Renal pelvis (tissue), 12 donors: ENCODE results near the gene LPAR3. TPM values are rescaled to one million over a fixed set of nuclear protein-coding genes. Genes with fewer than 3 reads are reported as not detected.
A peak's percentile ranks its signal among the peaks of the same experiment; 100 is the strongest.
"Not testable (repeated sequence)": the region's sequence is repeated elsewhere in the genome, so short reads cannot be mapped to it uniquely, and the experiment has no call there.

Experiments used
- DNase-seq: peaks from one replicate; pipeline ENCODE4 v3.0.0-alpha.2; 2013
- long read RNA-seq, 16 experiments: transcript quantifications; one replicate each; lab custom pipeline, GENCODE V29; 2026
- polyA plus RNA-seq, 3 donors: library from polyadenylated mRNA; unstranded; fragments of 120-200 nt; gene quantifications; one replicate each; pipeline ENCODE4 v1.2.1, GENCODE V29; 2013; ENCODE audit not compliant: insufficient read length in 3 of 3

The LPAR3 gene
- polyA plus RNA-seq, result 1 to 10 TPM in 2 of 3 donors, under 1 TPM in 1; 0.87 to 2.4 (median 1.2) TPM
- long read RNA-seq, donor 1, result 0 reads
- long read RNA-seq, donor 2, partial matches to known transcripts, result 0 of 1 reads
- long read RNA-seq, donor 2, other reads (novel, unspliced or antisense), result 0 of 1 reads
- long read RNA-seq, donor 3, result 0 reads
- long read RNA-seq, donor 4, partial matches to known transcripts, result 0 of 1 reads
- long read RNA-seq, donor 4, other reads (novel, unspliced or antisense), result 0 of 1 reads
- long read RNA-seq, donor 5, result 0 reads
- long read RNA-seq, donor 6, partial matches to known transcripts, result 0 of 2 reads
- long read RNA-seq, donor 6, other reads (novel, unspliced or antisense), result 0 of 2 reads
- long read RNA-seq, donor 7, result 0 reads
- long read RNA-seq, donor 8, result 0 reads
- long read RNA-seq, donor 9, result 0 reads
- long read RNA-seq, donor 10, partial matches to known transcripts, result 0 of 1 reads
- long read RNA-seq, donor 10, other reads (novel, unspliced or antisense), result 0 of 1 reads
- long read RNA-seq, donor 11, result 0 reads
- long read RNA-seq, donor 12, result 0 reads
- long read RNA-seq, donor 13, partial matches to known transcripts, result 0 of 1 reads
- long read RNA-seq, donor 13, other reads (novel, unspliced or antisense), result 0 of 1 reads
- long read RNA-seq, donor 14, result 0 reads
- long read RNA-seq, donor 15, partial matches to known transcripts, result 0 of 1 reads
- long read RNA-seq, donor 15, other reads (novel, unspliced or antisense), result 0 of 1 reads
- long read RNA-seq, donor 16, result 0 reads

GRCh38 chr1:84892705-84893618 lies at the start of gene LPAR3:
LPAR3 (minus strand) TSS chr1:84893206; CDS start chr1:84866120, 27,086 bp downstream.
- DNase-seq, result no peak

- DNase-seq, result no peak
Measured at GRCh38 chr1:84941843-84942242, 48.8 kb upstream of the LPAR3 start.

- no peak for DNase-seq
Measured at GRCh38 chr1:84940481-84940880, 47.5 kb upstream of the LPAR3 start.

- no peak for DNase-seq
Measured at GRCh38 chr1:84939761-84940160, 46.8 kb upstream of the LPAR3 start.

- no peak for DNase-seq
Measured at GRCh38 chr1:84939151-84939550, 46.1 kb upstream of the LPAR3 start.

- DNase-seq, result peak; percentile 79
Measured at GRCh38 chr1:84936116-84936810, 43.3 kb upstream of the LPAR3 start.

- DNase-seq, result no peak
Measured at GRCh38 chr1:84933011-84933611, 40.1 kb upstream of the LPAR3 start.

GRCh38 chr1:84930831-84931230 lies 37.8 kb upstream of the LPAR3 start:
- no peak for DNase-seq

GRCh38 chr1:84930329-84930728 lies 37.3 kb upstream of the LPAR3 start:
- DNase-seq, result no peak

- no peak for DNase-seq
Measured at GRCh38 chr1:84929581-84929980, 36.6 kb upstream of the LPAR3 start.

GRCh38 chr1:84928979-84929378 lies 36.0 kb upstream of the LPAR3 start:
- no peak for DNase-seq

- no peak for DNase-seq
Measured at GRCh38 chr1:84923317-84923716, 30.3 kb upstream of the LPAR3 start.

- no peak for DNase-seq
Measured at GRCh38 chr1:84920159-84920558, 27.2 kb upstream of the LPAR3 start.

GRCh38 chr1:84919461-84919970 lies 26.5 kb upstream of the LPAR3 start:
- no peak for DNase-seq

GRCh38 chr1:84918726-84919336 lies 25.8 kb upstream of the LPAR3 start:
- DNase-seq, result peak; percentile 43

- no peak for DNase-seq
Measured at GRCh38 chr1:84916897-84917296, 23.9 kb upstream of the LPAR3 start.

GRCh38 chr1:84913555-84913892 lies 20.5 kb upstream of the LPAR3 start:
- DNase-seq, result no peak

- no peak for DNase-seq
Measured at GRCh38 chr1:84912726-84913554, 19.9 kb upstream of the LPAR3 start.

- DNase-seq, result not testable (repeated sequence)
Measured at GRCh38 chr1:84908746-84909464, 15.9 kb upstream of the LPAR3 start.
